ENCODE results near the gene GRM4.

Gene GRM4

GRCh38 chr6:34148631-34149451, 3.0 kb upstream of the GRM4 start:
- no peaks in the 10 kb centered on the region for H3K9me3 ChIP-seq (ENCODE audit: control insufficient read depth, low read length)
- H3K4me3 ChIP-seq (ENCODE audit: insufficient read depth, low read depth, low read length, poor library complexity, severe bottlenecking): no peak overlapping the region
- H3K36me3 ChIP-seq (ENCODE audit: control insufficient read depth, insufficient read depth, low read length): no peaks in the 10 kb centered on the region
- no peak for DNase-seq
- no peak overlapping the region for H3K27ac ChIP-seq (ENCODE audit: insufficient read depth, low read length, poor library complexity, severe bottlenecking)
- peaks cover 30% of the 10 kb centered on the region for H3K27me3 ChIP-seq (replicated peaks; ENCODE audit: control insufficient read depth, insufficient read depth, low read length, poor library complexity, severe bottlenecking)
- peaks cover 11% of the 10 kb centered on the region for H3K4me1 ChIP-seq (ENCODE audit: control insufficient read depth, insufficient read depth, low read length, poor library complexity, severe bottlenecking)

- DNase-seq: no peak
- Histone ChIP-seq H3K36me3 (ENCODE audit: control insufficient read depth, insufficient read depth, low read length) (no peaks in the 10 kb centered on the region), H3K27me3 (replicated peaks; ENCODE audit: control insufficient read depth, insufficient read depth, low read length, poor library complexity, severe bottlenecking) (peaks cover 37% of the 10 kb centered on the region)
Observed at GRCh38 chr6:34147906-34148630, 2.2 kb upstream of the GRM4 start.

DNA sequence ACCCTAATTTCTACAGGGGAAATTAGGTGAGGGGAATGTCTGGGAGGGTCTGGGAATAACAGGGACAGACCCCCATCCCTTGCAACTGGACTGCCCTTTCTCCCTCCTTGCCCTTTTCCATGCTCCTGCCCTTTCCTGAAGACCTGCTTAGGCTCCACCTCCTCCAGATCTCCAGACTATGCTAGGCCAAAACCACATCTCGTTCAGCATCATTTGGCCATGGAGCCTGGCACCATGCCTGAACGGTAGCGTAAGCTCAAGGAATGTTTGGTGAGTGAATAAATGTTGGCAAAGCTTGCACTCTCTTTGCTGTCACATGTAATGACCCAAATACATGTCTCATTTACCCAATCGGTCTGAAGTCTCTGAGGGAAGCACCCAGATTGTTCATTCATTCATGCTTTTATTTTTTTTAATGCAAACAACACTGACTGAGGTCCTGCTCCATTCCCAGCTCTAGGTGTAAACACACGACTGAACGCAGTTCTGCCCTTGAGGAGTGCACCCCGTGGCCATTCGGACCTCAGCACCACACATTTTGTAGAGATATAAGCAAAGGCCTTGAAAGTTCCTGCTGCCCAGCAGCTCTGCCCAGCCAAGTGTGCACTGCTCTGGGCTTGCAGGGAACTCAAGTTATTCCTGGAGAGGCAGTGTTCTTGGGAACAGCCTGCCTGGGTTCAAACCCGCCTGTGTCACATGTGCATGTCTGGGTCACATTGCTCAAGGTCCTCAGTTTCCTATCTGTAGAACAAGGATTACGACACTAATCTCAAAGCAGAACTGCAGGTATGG, 1.1 kb upstream of the GRM4 start:
- H3K4me3 ChIP-seq (ENCODE audit: insufficient read depth, low read depth, low read length, poor library complexity, severe bottlenecking): no peak overlapping the region
- no peaks in the 10 kb centered on the region for H3K36me3 ChIP-seq (ENCODE audit: control insufficient read depth, insufficient read depth, low read length)
- peaks cover 43% of the 10 kb centered on the region for H3K27me3 ChIP-seq (replicated peaks; ENCODE audit: control insufficient read depth, insufficient read depth, low read length, poor library complexity, severe bottlenecking)
- H3K4me1 ChIP-seq (ENCODE audit: control insufficient read depth, insufficient read depth, low read length, poor library complexity, severe bottlenecking): peaks cover 27% of the 10 kb centered on the region
- no peaks in the 10 kb centered on the region for H3K9me3 ChIP-seq (ENCODE audit: control insufficient read depth, low read length)
- H3K27ac ChIP-seq (ENCODE audit: insufficient read depth, low read length, poor library complexity, severe bottlenecking): no peak overlapping the region
- DNase-seq: no peak

More at GRCh38 chr6:34147906-34148630, 2.2 kb upstream of the GRM4 start:
- H3K9me3 ChIP-seq (ENCODE audit: control insufficient read depth, low read length): no peaks in the 10 kb centered on the region
- H3K4me3 ChIP-seq (ENCODE audit: insufficient read depth, low read depth, low read length, poor library complexity, severe bottlenecking): no peak overlapping the region
- H3K4me1 ChIP-seq (ENCODE audit: control insufficient read depth, insufficient read depth, low read length, poor library complexity, severe bottlenecking): peaks cover 19% of the 10 kb centered on the region
- H3K27ac ChIP-seq (ENCODE audit: insufficient read depth, low read length, poor library complexity, severe bottlenecking): no peak overlapping the region

DNA sequence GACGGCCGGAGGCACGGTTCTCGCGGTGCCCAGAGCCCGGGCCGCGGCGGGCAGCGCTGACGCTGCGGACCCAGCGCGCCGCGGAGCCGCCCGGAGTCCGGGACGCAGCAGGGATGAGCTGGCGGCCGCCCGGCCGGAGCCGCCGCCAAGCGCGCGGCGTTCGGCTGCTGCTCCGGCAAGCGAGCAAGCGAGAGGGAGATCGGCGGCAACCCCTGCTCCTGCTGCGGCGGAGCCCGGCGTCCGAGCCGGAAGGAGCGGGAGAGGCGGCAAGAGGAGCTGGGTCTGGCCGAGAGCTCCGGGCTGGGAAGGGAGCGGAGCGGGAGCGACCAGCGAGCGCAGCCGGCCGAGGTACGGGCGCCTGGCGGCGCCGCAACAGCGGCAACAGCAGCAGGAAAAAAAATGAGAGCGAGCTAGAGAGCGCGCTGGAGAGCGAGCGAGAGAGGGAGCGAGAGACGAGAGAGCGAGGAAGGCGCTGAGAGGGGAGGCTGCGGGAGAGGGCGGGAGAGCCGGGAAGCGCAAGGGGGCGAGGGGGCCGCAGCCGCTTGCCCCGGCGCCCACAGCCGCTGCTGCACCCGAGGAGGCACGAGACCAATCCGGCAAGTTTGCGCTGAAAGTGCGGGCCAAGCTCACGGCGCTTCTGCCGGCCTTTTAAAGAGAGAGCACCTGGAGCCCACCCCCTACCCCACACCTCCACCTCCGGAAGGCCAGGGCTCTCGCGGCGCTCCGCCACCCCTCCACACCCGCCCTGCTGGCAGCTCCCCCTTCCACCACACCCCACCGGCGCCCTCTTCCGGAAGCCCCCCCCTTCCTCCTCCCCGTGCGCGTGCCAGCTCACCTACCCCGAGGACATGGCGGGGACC, 496 bp downstream of the GRM4 start:
- H3K27ac ChIP-seq (ENCODE audit: insufficient read depth, low read length, poor library complexity, severe bottlenecking): no peak overlapping the region
- peaks cover 27% of the 10 kb centered on the region for H3K4me1 ChIP-seq (ENCODE audit: control insufficient read depth, insufficient read depth, low read length, poor library complexity, severe bottlenecking)
- DNase-seq: no peak
- H3K9me3 ChIP-seq (ENCODE audit: control insufficient read depth, low read length): no peaks in the 10 kb centered on the region
- no peaks in the 10 kb centered on the region for H3K36me3 ChIP-seq (ENCODE audit: control insufficient read depth, insufficient read depth, low read length)
- peak overlapping the region; percentile 55 for H3K4me3 ChIP-seq (ENCODE audit: insufficient read depth, low read depth, low read length, poor library complexity, severe bottlenecking)
- peaks cover 49% of the 10 kb centered on the region for H3K27me3 ChIP-seq (replicated peaks; ENCODE audit: control insufficient read depth, insufficient read depth, low read length, poor library complexity, severe bottlenecking)

- Histone ChIP-seq H3K4me3 (ENCODE audit: insufficient read depth, low read depth, low read length, poor library complexity, severe bottlenecking) (peak overlapping the region; percentile 55), H3K27me3 (replicated peaks; ENCODE audit: control insufficient read depth, insufficient read depth, low read length, poor library complexity, severe bottlenecking) (peaks cover 49% of the 10 kb centered on the region), H3K27ac (ENCODE audit: insufficient read depth, low read length, poor library complexity, severe bottlenecking) (no peak overlapping the region), H3K9me3 (ENCODE audit: control insufficient read depth, low read length) (no peaks in the 10 kb centered on the region), H3K36me3 (ENCODE audit: control insufficient read depth, insufficient read depth, low read length) (no peaks in the 10 kb centered on the region), H3K4me1 (ENCODE audit: control insufficient read depth, insufficient read depth, low read length, poor library complexity, severe bottlenecking) (peaks cover 27% of the 10 kb centered on the region)
- DNase-seq: no peak
Observed at GRCh38 chr6:34144581-34145160, 1.2 kb downstream of the GRM4 start.

GRCh38 chr6:34143884-34144580, 1.9 kb downstream of the GRM4 start:
- H3K4me1 ChIP-seq (ENCODE audit: control insufficient read depth, insufficient read depth, low read length, poor library complexity, severe bottlenecking): peaks cover 27% of the 10 kb centered on the region
- H3K36me3 ChIP-seq (ENCODE audit: control insufficient read depth, insufficient read depth, low read length): no peaks in the 10 kb centered on the region
- peaks cover 55% of the 10 kb centered on the region for H3K27me3 ChIP-seq (replicated peaks; ENCODE audit: control insufficient read depth, insufficient read depth, low read length, poor library complexity, severe bottlenecking)
- H3K27ac ChIP-seq (ENCODE audit: insufficient read depth, low read length, poor library complexity, severe bottlenecking): no peak overlapping the region
- no peaks in the 10 kb centered on the region for H3K9me3 ChIP-seq (ENCODE audit: control insufficient read depth, low read length)
- peak in 2 of 3 donors; percentile 8 to 14 for DNase-seq
- H3K4me3 ChIP-seq (ENCODE audit: insufficient read depth, low read depth, low read length, poor library complexity, severe bottlenecking): peak overlapping the region; percentile 55

GRCh38 chr6:34143196-34143883, 2.5 kb downstream of the GRM4 start:
- Histone ChIP-seq H3K4me1 (ENCODE audit: control insufficient read depth, insufficient read depth, low read length, poor library complexity, severe bottlenecking) (peaks cover 27% of the 10 kb centered on the region), H3K27me3 (replicated peaks; ENCODE audit: control insufficient read depth, insufficient read depth, low read length, poor library complexity, severe bottlenecking) (peaks cover 58% of the 10 kb centered on the region), H3K4me3 (ENCODE audit: insufficient read depth, low read depth, low read length, poor library complexity, severe bottlenecking) (peak overlapping the region; percentile 55), H3K9me3 (ENCODE audit: control insufficient read depth, low read length) (no peaks in the 10 kb centered on the region), H3K36me3 (ENCODE audit: control insufficient read depth, insufficient read depth, low read length) (no peaks in the 10 kb centered on the region), H3K27ac (ENCODE audit: insufficient read depth, low read length, poor library complexity, severe bottlenecking) (no peak overlapping the region)
- no peak for DNase-seq

GRCh38 chr6:34142061-34142998, 3.6 kb downstream of the GRM4 start:
- no peaks in the 10 kb centered on the region for H3K36me3 ChIP-seq (ENCODE audit: control insufficient read depth, insufficient read depth, low read length)
- no peak for DNase-seq
- H3K27me3 ChIP-seq (replicated peaks; ENCODE audit: control insufficient read depth, insufficient read depth, low read length, poor library complexity, severe bottlenecking): peaks cover 63% of the 10 kb centered on the region
- no peak overlapping the region for H3K27ac ChIP-seq (ENCODE audit: insufficient read depth, low read length, poor library complexity, severe bottlenecking)
- H3K4me1 ChIP-seq (ENCODE audit: control insufficient read depth, insufficient read depth, low read length, poor library complexity, severe bottlenecking): peaks cover 27% of the 10 kb centered on the region
- H3K9me3 ChIP-seq (ENCODE audit: control insufficient read depth, low read length): no peaks in the 10 kb centered on the region
- H3K4me3 ChIP-seq (ENCODE audit: insufficient read depth, low read depth, low read length, poor library complexity, severe bottlenecking): no peak overlapping the region
